Sigmoid colon (tissue), 4 donors: Measurements from ENCODE around the gene CYB5A.

Source experiments
- EP300 ChIP-seq, 4 donors: sonication (generic); formaldehyde crosslinking; IDR thresholded peaks; one replicate each; pipeline ENCODE4 v1.6.1; 2017; ENCODE audit warnings: antibody characterized with exemption in 4 of 4
- POLR2A ChIP-seq, 2 donors: fragments of 450-650 bp; IDR thresholded peaks; one replicate each; pipeline ENCODE4 v1.6.1; 2016; ENCODE audit warnings: antibody characterized with exemption in 2 of 2, mild to moderate bottlenecking in 2 of 2, moderate library complexity in 2 of 2
- POLR2AphosphoS5 ChIP-seq, 4 donors: sonication (generic); formaldehyde crosslinking; IDR thresholded peaks; one replicate each; pipeline ENCODE4 v1.6.1; 2017; ENCODE audit warnings: antibody characterized with exemption in 4 of 4
- TF ChIP-seq, protein P1 (sequence below), 4 experiments: fragments of 450-650 bp in 3 of 4; fragments of 200-600 bp in 1 of 4; IDR thresholded peaks; one replicate each; pipeline ENCODE4 v1.5.1; 2016 to 2019; ENCODE audit warnings: antibody characterized with exemption in 4 of 4, mild to moderate bottlenecking in 3 of 4, moderate library complexity in 2 of 4

GRCh38 chr18:74337155-74337911, 45.6 kb upstream of the CYB5A start:
- TF ChIP-seq, protein P1, sequence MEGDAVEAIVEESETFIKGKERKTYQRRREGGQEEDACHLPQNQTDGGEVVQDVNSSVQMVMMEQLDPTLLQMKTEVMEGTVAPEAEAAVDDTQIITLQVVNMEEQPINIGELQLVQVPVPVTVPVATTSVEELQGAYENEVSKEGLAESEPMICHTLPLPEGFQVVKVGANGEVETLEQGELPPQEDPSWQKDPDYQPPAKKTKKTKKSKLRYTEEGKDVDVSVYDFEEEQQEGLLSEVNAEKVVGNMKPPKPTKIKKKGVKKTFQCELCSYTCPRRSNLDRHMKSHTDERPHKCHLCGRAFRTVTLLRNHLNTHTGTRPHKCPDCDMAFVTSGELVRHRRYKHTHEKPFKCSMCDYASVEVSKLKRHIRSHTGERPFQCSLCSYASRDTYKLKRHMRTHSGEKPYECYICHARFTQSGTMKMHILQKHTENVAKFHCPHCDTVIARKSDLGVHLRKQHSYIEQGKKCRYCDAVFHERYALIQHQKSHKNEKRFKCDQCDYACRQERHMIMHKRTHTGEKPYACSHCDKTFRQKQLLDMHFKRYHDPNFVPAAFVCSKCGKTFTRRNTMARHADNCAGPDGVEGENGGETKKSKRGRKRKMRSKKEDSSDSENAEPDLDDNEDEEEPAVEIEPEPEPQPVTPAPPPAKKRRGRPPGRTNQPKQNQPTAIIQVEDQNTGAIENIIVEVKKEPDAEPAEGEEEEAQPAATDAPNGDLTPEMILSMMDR (IDR thresholded peaks at IDR 0.05): no peak
- no peak for TF ChIP-seq EP300 (IDR thresholded peaks at IDR 0.05)
- no peak for TF ChIP-seq POLR2AphosphoS5 (IDR thresholded peaks at IDR 0.05)
- TF ChIP-seq POLR2A (IDR thresholded peaks at IDR 0.05): no peak
